ENCODE results near the gene EMILIN2.

EMILIN2 gene

DNA sequence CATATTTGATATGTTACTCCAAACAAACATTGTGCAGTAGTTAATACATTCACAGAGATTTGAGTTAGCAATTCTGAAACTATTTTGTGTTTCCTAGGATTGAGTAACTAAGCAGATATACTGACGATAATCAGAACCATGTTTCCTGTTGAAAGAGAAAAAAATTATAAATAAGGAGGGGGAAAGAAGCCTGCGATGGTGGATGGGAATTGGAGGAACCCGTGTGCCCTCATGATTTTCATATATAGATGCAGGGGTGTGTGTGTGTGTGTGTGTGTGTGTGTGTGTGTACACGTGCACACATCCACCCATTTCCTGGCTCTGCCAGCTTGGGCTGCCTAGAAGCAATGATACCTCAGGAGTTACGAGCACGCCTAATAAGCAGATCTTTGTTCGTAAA is 109.2 kb downstream of the EMILIN2 start:
- DNase-seq (ENCODE audit: low read depth in 2 of 2) = no peak

DNA sequence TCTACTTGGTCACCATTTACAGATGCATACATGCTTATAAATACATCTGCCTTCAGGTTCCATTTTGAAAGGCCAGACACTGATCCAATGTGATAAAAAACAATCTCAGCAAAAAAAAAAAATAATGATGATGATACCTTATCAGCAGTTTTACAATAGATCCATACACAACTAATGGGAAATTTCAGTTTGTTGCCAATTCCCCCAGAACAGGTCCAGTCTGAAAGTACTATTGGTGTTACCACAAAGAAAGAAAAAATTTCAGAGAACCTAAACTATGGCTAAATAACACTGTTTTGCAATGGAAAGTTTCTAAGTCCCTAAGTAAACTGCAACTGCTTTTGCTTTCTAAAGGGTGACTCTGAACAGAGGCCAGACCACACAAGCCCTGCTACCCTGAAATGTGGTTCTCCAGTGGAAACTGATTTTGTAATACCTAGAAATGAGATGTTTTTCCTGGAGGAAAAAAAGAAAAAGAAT is 112.1 kb downstream of the EMILIN2 start:
- no peak for DNase-seq (ENCODE audit: low read depth in 2 of 2)

DNA sequence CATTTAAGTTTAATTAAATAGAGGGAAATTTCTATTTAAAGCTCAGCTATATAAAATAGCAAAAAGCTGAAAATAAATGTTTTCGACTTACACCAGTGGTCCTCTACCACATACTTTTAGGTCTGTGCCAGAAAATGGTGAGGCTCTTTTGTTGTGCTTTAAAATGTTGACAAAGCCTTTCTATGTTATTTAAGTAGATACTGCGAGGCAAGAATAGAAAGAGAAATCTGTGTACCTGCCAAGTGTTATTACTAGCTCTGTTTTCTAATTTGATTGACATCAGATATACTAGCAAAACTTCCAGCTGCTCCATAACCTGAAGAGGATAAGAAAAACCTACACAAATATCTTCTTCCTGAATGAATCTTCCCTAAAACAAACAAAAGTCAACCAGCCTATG is 112.5 kb downstream of the EMILIN2 start:
- no peak for DNase-seq (ENCODE audit: low read depth in 2 of 2)

DNA sequence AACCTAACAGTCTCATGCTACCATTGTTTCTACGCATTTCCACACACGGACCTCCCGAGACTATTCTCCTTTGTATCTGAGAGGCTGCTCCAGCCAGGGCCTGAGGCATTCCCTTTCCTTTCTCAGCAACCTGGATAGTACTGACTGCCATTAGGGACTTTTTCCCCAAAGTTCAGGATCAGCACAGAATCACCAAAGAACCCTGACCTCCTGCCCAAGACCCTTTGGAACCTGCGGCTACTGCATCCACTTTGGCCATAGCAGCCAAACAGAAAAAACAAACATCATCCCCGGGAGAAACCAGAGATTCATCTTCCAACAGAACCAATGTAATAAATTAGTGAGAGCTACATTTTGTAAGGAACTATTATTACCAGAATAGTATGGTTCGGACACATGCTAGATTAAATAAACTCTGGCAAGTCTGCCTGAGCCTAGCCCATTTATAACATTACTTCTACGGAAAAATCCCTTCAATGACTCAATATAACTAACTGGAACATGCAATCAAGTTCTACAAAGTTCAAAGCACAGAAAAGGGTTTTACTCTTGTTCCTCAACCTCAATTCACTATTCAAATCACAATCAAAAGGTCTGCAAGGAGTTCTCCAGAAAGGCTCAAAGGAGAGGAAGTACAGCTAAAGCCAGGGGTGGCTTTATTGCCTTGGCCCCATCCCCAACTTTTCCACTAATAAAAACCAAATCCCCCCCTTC is 114.3 kb downstream of the EMILIN2 start:
- DNase-seq (ENCODE audit: low read depth in 2 of 2) = no peak

DNA sequence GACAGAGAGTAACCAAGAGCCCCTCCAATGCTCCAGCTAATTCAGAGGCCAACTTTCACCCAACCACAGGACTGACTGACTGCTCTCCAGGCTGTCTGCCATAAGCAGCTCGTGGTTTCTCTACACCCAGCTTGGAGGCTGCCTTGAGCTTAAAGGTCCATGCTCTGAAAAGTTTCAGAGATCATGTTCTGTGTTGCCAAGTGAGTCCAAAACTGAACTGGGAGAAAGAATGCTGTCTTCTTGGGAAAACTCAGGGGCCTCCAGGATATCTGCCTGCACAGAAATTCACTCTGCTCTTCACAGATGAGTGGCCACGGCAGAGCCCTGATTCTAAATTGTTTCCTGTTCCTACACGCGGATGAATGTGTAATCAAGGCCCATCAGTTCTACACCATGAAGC is 115.0 kb downstream of the EMILIN2 start:
- DNase-seq (ENCODE audit: low read depth in 2 of 2) = no peak

DNA sequence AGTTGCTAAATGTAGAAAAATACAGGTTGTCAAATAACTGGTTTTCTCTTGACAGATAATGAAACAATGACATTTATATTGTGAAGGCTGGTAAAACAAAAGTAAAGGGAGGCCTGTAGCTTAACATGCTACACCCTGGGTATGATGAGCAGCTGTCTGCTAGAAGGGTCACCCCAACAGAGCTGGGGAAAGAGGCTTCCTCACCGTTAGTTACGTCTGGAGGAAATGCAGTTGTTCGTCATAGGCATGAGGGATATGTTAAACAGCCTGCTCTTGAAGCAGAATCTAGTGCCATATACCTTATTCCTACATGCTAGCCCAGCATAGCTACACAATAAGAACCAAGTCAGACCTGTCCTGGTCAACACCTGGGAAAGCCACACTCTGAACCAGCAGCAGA is 116.2 kb downstream of the EMILIN2 start:
- DNase-seq (ENCODE audit: low read depth in 2 of 2) = no peak

DNA sequence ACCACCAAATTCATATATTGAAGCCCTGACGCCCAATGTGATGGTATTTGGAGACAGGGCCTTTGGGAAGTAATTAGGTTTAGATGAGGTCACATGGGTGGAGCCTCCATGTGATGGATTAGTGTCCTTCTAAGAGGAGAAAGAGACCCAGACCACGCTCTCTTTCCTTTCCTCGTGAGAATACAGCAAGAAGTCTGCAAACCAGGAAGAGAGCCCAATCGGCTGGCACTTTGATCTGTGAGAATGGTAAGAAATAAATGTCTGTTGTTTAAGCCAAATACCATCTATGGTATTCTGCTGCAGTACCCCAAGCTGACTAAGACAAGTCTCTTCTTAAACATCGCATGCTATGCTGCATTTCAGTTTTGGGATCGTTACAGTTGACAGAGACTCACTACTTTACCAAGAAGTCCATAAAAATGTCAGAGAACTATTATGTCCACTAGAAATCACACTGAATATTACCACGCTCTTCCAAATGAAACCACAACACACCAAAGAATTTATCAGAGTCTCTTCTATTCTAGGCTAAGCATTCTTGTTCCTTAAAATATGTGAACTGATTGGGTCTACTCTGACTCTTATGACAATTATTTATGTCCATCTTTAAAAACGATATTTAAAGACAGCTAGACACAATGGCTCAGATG is 117.7 kb downstream of the EMILIN2 start:
- no peak for DNase-seq (ENCODE audit: low read depth in 2 of 2)

Data from stimulated activated CD4-positive, alpha-beta T cell treated with anti-CD3 and anti-CD28 coated beads, Interleukin-4, amount 100 ng/mL, for 48 hours (primary cell).